Inflammatory macrophage treated with lipopolysaccharide for 4 hours (primary cell): Measurements from ENCODE around the gene SERPINA1.
"Not testable (repeated sequence)": the region's sequence is repeated elsewhere in the genome, so short reads cannot be mapped to it uniquely, and the experiment has no call there.

Experiments used
- DNase-seq: peaks from one replicate; pipeline ENCODE4 v3.0.0-alpha.2; 2020

SERPINA1 gene

DNA sequence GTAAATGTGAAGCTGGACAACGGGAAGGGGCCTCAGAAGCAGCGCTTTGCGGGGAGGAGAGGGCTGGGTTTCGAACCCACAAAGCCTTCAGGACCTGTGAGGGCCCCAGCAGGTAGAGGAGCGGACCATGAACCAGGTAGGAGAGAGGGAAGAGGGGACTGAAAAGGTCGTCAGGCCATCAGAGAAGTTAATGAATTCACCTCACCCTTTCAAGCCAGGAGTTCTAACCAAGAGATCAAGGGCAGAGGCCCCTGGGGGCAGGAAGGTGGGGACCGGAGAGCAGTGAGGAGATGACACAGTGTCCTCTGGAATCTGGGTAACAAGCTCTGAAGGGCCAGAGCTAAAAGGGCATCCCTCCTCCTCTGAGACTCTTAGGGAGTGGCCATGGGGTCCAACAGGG, 19.4 kb downstream of the SERPINA1 start:
- no peak for DNase-seq

DNA sequence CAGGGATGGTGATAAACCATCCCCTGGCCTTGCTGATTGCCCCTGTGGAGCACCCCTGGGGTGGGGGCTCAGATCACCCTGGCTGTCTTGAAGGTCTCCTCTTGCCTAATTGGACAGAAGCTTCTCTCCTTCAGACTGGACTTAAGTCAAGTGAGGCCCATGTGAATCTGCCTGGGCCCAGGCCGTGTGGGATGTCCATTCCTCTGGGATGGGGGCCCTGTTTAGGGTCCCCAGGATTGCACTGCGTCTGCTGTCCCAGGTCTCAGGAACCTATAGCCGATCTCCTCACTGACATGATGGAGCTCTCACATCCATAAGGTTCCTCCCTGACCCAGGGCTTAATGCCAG, 20.2 kb downstream of the SERPINA1 start:
- no peak for DNase-seq

DNA sequence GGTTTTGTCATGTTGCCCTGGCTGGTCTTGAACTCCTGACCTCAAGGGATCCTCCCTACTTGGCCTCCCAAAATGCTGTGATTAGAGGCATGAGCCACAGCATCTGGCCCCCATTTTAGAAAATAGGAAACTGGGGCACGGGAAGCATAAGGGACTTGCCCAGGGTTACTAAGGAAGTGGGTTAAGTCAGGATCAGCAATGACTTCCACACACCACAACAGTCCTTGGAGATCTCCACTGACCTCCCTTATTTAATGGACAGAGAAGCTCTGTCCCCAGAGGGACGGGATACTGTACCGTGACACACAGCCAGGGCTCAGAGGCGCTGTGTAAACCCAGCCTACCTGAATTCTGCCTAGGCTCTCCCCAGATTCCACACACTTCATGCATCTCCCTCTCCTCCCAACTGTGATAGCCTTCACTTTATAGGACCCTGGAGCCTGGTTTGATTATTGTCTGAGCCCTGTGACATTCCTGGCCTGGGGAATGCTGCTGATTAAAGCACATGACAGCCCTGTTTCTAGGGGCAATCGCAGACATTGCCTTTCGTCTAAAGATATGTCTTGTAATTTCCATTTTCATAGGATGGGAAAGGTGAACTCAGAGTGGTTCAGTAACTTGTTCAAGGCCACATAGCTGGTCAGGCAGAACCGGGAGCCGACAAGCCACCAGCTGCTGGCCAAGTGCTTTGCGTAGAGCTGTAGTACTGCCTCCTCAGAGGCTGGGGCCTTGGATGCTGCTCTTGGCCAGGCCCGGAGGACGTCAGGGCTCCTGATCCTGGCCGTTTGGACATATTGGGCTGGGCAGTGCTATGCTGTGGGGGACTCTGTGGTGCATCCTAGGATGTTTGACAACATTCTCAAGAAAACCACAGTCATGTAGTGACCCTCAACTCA, 20.8 kb downstream of the SERPINA1 start:
- peak; percentile 90 for DNase-seq

DNA sequence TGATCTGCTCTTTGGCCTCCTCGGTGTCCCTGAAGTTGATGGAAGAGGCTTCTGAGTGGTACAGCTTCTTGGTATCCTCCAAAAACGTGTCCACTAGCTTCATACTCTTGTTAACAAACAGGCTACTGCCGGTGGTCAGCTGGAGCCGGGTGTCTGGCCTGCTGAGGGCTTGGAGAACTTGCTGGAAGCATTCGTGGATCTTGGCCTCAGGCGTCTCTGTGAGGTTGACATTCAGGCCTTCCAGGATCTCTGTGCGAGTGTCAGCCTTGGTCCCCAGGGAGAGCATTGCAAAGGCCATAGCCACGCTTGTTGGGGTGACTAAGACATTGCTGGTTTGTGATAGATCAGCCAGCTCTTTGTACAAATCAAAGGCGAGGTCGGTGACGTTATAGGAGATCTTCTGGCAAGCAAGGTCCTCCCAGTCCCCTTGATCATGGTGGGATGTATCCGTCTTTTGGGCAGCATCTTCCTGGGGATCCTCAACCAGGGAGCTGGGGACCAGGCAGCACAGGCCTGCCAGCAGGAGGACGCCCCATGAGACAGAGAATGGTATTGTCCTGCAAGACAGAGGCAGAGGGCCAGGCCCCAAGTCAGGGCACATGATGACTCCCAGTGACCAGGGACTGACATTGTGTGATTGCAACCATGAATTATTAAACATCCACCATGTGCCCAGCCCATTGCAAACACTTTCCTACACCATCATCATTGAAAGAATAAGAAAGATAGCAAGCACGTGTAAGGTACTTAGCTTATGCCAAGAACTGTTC, 22.1 kb downstream of the SERPINA1 start, which contains the start of gene SERPINA2:
Gene SERPINA2, minus strand, starts transcription at position 553 of the 770 bp plus-strand sequence.
- no peak for DNase-seq

DNA sequence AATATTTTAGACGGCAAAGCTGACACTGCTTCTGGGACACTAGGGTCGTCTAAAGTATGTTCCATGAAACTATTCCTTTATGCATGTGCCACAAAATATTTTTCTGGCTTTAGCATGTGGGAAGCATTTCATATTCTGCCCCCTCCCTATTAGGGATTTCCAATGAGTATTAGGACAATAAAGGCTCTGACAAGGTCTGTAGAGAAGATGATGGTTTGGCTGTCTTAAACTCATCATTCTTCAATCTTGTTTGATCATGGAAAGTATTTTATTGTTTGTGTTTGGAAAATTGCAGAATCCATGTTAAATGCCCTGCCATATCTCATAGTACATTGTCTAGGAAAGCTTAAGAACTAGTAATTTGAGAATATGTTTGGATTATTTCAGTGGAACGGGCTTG, 22.8 kb downstream of the SERPINA1 start:
- DNase-seq, result no peak

DNA sequence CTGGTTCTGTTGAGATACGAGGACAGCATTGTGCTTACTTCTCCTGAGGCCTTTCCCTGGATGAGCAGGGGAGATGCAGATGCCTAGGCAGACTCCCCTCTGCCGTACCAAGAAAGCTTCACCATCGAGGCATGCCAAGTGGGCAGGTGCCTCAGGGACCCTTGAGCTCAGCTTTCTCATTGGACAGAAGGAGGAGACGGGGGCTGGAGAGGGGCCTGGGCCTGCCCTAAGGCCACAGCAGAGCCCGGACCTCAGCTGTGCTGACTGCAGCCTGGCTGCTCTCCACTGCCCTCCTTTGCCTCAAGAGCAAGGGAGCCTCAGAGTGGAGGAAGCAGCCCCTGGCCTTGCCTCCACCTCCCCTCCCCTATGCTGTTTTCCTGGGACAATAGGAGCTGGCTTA, 23.4 kb downstream of the SERPINA1 start:
- DNase-seq, result no peak

DNA sequence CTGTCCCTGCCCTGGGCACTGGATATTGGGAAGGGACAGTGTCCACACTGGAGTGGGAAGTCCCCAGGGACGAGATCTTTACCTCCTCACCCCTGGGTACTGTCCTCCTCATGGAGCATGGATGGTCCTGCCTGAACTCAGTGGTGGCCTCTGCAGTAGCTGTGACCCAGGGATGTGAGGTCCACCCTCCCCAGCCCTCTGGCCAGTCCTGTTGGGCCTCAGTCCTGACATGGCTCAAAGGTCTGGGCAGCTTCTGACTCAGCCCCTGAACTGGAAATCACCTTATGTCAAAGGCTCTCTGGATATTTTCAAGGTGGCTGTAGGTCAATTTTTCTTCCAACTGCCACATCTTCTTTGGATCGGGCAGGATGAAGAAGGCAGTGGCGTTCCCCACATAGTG, 24.4 kb downstream of the SERPINA1 start:
- no peak for DNase-seq

DNA sequence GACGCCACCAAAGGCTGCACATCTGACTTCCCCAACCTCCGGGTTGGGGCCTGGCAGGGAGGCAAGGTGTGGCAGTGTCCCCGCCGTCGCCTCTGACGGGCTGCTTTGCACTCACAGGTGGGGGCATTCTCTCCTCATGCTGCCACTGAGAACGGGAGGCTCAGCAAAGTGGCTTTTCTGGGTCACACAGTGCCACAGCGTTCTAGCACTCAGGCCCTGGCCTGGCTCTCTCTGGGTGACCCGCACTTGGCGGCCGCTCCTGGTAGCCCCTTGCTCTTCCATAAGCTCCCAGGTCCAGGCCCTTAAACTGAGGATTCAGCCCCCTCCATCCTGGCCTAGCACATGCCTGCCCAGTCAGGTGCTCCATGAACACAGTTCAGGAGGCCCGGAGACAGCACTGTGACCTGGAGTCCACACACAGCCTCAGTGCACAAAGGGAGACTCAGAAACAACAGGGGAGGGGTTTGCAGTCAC, 25.2 kb downstream of the SERPINA1 start:
- DNase-seq, result no peak

DNA sequence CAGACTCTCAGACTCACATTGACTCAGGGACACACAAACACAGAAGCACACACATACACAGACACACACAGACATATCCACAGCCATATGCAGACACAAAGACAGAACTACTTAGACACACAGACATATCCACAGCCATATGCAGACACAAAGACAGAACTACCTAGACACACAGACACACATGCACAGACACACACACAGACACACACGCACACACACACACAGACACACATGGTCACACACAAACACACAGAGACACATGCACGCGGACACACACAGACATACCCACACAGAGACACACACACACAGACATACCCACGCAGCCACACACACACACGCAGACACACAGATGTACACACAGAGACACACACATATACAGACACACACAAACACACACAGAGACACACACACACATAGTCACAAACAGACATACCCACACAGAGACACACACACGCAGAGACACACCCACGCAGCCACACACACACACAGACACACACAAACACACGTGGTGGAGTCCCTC, 25.7 kb downstream of the SERPINA1 start:
- no peak for DNase-seq

DNA sequence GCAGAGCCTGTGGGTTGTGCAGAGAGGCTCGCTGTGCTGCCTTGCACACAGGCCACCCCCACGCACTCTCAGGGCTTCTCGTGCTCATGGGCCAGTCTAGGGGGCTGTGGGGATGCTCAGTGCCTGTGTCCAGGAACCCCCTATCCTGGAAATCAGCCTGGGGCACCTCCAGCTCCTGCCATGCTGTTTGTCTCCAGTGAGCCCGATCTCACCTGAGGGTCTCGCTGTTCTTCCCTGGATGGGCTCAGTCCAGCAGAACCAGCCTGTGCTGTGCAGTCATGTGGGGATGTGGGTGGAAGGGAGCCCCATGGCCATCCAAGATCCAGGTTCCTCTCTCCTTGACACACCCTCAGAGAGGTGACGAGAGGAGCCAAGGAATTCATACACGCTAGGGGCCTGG, 26.7 kb downstream of the SERPINA1 start:
- no peak for DNase-seq

DNA sequence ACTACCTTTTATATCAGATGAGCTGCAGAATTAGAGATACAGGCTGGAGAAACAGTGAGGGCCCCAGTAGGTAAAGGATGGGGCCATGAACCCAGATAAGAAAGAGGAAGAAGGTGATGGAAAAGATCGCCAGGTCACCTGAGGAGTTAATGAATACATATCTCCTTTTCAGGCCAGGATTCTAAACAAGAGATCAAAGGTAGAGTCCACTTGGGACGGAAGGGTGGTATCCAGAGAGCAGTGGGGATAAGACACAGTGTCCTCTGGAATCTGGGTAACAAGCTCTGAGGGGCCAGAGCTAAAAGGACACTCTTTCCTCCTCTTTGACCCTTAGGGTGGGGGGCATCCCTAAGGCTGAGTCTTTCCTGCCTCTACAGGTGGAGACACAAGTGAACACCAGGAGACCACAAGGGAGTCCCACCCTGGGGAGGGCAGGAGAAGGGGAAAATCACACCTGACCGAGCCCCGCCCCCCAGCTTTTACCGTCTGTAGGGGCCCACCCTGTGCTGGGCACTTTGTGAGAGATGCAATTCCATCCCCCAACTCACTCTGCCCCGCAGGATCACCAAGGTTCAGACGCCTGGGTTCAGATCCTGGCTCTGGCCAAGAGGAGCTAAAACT, 27.3 kb downstream of the SERPINA1 start:
- DNase-seq, result no peak

DNA sequence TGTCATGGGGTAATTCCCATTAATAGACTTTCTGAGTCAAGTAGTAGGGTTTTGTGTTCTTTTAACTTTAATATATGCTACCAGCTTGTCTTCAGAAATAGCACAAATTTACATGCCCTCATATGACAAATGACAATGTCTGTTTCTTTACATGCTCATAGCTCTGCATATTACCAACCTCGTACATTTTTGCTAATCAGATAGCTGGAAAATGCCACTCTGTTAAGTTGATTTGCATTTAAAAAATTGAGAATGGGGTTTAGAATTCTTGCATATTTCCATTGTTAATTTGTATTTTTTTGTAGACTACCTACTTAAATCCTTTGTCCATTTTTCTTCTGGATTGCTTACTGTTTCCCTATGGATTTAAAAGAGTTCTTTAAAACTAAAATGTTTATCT, 31.2 kb downstream of the SERPINA1 start:
- DNase-seq, result no peak

DNA sequence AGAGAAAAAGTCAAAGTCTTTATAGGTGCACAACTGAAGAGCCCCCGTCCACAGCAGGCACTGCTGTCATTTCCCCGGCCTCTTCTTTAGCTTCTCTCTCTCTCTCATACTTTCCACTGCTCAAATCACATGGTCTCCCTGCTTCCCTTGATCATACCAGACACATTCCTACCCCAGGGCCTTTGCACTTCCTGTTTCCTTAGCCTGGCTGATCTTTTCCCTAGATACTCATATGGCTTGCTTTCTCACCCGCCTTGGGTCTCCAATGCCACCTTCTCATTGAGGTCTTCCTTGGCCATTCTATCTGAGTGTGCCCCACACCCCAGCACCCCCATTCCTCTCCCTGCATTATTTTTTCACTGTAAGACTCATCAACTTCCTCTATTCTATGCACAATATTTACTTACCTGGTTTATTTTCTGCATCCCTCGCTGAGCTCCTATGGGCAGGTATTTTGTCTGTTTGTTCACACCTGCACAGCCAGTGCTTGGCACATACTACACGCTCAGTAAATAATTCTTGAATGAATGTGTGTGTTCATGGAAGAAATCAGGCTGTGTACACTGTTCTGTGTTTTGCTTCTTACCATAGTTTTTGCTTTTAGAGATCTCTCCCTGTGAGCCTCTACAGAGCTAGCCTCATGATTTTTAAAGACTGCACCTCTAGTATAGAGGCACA, 31.9 kb downstream of the SERPINA1 start:
- DNase-seq, result peak; percentile 25

DNA sequence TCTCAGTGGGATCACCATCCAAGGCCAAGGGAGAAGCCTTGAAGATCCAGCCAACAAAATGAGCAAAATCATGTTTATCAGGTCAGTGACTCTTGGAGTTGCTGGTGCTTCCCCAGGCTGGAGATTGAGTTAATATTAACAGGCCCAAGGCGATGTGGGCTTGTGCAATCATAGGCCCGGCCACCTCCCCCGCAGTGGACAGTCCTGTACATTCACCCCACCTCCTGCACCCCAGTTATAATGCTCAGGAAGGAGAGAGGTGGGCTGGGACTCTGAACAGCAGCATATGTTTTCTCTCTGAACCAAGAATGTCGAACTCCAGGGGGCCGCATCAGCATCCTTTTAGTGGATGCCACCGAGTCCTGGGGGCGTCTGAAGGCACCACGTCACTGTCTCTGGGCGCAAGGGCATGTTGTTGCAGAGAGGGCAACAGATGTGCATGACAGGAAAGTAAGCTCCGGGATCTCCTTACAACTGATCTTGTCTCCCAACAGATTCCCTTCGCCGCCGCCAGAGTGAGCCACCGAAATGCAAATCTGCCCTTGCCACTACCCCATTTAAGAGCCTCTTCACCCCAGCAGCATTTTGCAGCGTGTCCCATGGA, 33.1 kb downstream of the SERPINA1 start:
- DNase-seq, result peak; percentile 58

DNA sequence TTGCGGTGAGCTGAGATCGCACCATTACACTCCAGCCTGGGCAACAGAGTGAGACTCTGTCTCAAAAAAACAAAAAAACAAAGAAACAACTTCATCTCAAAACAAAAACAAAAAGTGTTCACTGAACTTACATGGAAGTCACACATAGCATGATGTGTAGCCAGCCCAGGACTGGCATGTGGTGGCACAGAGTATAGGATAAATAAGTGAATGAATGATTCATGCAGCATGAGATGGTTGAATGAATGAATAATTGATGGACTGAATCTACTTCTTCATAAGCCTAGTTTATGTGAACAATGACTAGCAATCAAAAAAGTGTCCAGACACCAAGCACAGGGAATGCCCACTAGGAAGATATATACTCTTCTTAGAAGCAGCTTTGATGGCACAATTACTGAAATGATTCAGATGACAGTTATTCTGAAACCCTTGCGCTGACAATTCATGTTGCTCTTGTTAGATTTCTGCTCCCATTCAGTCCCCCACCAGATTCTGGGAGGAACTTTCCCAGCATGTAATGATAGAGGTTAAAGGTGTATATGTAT, 33.7 kb downstream of the SERPINA1 start:
- DNase-seq, result no peak

DNA sequence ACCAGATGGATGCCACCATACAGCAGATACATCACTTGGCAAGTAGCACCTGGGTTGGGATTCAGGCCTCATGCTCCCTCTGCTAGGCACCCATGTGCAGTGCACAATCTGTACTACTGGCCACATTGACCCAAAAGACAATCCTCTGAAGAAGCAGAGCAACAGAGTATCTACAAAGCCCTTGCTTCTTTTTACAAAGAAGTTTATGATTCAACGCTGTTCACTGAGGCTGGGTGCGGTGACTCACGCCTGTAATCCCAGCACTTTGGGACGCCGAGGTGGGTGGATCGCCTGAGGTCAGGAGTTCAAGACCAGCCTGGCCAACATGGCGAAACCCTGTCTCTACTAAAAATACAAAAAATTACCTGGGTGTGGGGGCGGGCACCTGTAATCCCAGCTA, 34.2 kb downstream of the SERPINA1 start:
- DNase-seq, result not testable (repeated sequence)

DNA sequence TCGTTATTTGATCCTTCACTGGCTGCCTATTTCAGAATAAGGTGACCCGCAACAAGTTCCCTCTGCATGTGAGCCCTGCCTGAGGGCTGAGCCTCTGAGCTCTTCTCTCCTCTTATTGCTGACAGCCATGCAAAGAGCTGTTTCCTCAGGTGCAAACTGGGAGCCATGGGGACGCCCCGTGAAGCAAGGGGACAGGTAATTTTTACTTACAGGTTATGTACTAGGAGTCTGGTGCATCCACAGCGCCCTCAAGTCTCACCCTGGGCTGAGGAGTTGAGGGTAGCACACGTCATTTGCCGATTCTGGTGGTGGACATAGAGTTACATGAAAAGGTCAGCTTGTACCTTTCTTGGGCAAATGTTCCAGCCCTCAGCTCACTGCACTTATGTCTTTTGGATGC, 39.1 kb downstream of the SERPINA1 start:
- no peak for DNase-seq

DNA sequence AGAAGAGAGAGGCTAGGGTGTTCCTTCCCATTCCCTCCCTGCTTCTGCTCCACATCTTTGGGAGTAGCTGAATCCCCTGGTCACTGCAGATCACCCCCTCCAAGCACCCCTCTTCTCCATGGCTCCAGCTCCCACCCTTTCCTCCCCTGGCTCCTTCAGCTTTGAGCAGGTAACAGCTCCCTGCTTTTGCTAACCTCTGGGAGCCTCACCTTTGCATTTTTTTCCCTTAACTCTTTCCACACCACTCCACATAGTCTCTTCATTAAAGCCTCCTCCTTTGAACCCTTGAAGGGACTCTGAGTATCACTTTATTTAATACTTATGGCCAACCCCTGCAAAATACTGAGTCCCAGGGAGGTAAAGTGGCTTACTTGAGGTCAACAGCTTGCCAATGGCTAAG, 39.6 kb downstream of the SERPINA1 start:
- DNase-seq, result no peak

DNA sequence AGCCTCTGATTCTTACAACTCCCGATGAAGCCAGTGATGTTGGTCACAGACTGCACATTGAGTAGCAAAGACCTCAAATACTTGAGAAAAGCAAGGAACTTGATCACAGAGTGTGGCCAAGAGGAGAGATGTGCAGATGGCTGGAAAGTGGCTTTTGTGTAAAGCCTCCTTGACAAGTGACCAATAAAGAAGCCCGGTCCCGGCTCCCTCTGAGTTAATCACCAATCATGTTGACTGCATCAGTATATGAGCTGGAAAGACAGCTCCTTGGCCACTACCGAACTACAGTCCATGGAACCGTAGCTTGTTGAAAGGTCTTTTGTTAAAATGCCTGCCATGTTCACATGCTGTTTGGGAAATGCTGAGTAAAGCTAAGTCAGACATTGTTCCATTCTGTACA, 41.6 kb downstream of the SERPINA1 start:
- DNase-seq, result no peak

DNA sequence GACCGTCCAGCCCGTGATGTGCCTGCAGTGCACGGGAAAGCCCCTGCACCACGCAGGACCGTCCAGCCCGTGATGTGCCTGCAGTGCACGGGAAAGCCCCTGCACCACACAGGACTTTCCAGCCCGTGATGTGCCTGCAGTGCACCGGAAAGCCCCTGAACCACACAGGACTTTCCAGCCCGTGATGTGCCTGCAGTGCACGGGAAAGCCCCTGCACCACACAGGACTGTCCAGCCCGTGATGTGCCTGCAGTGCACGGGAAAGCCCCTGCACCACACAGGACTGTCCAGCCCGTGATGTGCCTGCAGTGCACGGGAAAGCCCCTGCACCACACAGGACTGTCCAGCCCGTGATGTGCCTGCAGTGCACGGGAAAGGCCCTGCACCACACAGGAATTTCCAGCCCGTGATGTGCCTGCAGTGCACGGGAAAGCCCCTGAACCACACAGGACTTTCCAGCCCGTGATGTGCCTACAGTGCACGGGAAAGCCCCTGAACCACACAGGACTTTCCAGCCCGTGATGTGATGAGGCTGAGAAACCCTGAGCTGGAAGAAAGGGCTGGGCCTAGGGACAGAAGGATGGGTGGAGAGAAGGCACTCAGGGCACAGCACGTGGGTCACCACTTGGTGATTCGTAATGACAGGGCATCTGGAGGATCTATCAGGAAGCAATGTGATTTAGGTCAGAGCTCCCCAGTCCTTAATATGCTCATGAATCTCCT, 42.2 kb downstream of the SERPINA1 start:
- peak; percentile 92 for DNase-seq

DNA sequence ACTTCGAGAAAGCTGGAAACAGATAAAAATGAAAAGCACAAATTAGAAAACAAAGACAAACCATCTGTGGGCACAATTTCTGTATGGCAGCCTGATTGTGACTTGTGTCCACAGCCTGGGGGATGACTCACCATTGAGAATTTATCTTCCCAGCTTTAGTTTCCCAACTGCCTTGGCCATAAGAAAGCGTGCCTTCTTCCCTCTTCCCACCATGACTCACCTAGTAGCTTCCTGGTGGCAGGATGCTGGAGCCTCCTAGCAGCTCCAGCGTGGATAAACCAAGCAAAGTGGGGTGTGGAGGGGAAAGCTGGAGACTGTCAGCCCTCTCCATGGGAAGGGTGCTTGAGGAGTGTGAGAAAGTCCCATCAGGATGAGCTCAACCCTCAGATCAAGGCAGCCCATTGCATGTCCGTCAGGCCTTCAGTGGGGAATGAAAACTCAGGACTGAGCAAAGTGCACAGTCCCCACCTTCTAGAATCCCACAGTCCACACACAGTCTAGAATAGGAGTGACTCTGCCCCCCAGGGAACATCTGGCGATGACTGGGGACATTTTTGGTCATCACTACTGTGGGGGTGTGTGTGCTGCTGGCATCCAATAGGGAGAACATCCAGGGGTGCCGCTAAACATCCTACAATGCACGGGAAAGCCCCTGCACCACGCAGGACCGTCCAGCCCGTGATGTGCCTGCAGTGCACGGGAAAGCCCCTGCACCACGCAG, 42.9 kb downstream of the SERPINA1 start:
- DNase-seq, result peak; percentile 78
